ENCODE data around the gene SLC16A9.

Gene SLC16A9

DNA sequence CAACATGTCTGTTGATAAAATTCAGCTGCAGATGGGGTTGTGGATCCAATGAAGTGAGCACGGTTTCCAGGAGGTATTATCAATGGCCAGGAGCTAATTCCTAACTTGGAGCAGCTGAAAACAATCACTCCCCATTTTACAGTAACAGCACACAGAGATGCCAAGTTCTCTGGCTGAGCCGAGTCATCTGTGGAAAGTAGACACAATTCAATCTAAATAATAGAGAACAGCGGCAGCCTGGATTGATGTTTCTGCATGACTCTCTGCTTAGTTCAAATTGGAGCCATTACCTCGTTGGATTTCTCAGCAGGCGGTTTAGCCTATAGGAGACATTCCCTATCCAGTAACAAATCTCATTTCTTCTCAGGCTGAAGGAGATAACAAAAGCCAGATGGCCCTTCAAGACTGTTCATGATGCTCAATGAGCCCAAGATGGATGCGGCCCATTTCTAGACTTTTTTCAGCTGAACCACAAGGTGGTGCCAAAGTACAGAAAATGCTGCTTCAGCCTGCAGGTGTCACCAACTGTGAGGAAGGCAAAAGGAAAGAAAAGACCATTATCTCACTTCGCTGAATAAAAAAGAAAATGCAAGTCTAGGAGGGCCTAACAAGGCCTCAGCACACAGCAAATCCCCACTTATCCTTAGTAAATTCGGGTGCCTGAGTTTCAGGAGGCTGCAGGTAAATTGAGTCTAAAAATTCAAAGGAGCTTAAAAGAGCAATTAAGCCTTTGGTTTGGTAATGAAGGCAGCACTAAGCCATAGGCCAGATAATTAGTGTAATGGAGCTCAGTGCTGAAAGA lies 83.7 kb downstream of the SLC16A9 start:
- DNase-seq: no peak

DNA sequence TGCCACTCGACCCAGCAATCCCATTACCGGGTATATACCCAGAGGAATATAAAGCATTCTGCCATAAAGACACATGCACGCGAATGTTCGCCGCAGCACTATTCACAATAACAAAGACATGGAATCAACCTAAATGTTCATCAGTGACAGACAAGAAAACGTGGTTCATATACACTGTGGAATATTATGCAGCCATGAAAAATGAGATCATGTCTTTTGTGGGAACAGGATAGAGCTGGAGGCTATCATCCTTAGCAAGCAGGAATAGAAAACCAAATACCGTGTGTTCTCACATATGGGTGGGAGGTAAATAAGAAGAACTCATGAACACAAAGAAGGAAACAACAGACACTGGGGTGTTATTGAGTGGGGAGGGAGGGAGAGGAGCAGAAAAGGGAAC lies 84.7 kb downstream of the SLC16A9 start:
- no peak for DNase-seq

DNA sequence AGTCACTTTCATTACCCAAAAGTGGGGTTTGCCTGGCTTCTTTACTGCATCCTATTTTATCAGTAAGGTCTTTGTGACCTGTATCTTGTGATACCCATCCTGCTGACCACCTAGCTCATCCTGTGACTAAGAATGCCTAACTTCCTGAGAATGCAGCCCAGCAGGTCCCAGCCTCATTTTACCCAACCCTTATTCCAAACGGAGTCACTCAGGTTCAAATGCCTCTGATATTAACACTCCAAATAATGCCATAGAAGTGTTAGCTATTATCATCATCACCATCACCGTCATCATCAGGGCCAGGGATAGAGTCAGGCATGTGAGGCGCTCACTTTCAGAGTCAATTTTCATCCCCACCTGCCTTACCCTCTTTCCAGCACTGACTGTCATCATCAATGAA lies 85.5 kb downstream of the SLC16A9 start:
- no peak for DNase-seq

DNA sequence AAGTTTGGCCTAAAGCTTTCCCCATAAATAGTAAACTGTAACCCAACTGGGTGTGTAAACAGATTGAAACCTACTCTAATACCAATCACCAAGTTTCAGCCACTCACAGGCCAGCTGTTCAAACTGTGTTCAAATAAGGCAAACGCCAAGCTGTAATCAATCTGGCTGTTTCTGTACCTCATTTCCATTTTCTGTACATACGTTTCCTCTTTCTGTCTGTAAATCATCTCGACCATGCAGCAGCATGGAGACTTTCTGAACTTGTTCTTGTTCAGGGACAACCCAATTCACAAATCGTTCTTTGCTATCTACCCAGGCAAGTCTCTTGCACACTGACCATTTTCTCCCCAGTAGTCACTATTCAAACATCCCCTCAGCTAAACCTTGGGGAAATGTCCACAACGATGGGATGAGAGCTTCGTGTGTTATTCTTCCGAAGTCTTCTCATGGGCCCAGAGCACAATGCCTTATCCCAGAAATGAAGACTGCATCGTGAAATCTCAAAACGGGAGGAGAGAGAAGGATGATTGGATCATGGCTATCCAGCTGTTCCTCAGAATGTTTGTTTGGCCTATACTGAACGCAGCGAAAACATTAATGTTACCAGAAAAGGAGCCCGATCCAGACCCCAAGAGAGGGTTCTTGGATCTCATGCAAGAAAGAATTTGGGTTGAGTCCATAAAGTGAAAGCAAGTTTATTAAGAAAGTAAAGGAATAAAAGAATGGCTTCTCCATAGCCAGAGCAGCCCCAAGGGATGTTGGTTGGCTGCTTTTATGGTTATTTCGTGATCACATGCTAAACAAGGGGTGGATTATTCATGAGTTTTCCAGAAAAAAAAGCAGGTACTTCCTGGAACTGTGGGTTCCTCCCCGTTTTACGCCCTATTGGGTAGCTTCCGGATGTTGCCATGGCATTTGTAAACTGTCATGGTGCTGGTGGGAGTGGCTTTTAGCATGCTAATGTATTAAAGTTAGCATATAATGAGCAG lies 86.2 kb downstream of the SLC16A9 start:
- DNase-seq: no peak

DNA sequence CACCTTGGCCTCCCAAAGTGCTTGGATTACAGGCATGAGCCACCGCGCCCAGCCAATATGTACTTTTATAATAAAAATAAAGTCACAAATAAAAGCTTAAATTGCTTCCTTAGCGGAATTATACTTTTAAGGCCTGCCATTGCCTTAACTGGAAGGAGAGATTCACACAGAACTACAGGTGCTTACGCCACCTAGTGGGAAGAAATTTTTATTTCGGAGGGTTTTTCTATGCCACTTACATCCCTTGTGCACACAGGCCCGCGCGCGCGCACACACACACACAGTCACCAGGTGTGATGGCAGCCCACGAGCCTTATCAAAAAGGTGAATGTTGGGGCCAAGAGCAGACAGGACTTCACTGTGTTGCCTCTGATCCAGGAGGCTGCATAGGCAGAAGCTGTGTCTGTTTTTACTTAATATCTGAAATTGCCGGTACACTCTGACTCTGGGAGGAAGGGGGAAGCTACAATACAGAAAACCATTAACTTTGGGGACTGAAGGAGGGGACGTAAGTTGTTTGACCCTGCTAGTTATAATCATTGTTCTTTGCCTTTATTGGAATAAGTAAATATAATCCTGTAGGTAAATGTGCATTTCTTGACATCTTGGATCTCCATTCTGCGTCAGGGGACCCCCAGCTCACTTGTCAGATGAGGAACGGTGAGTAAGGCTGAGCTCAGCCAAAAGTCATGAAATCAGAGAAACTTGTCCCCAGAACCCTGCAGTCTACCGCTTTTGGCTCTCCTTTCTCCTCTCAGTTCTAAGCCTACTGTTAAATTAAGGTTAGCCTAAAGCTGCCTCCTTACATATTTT lies 87.1 kb downstream of the SLC16A9 start:
- no peak for DNase-seq

DNA sequence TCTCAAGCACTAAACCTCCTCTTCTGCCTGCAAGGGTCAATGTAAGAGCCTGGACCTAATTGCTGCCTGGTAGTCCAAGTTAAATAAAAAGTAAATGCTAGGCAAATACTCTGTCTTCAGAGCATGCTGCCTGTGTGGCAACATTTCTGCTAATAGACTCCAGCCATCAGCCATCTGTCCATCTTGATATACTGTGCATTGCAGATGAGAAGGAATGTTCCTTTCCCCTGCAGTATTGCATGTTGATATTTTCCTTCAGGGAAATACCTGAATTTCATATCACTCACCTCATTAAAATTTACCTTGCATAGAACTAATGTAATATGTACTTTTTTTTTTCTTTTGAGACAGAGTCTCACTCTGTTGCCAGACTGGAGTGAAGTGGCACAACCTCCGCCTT lies 87.9 kb downstream of the SLC16A9 start:
- no peak for DNase-seq

DNA sequence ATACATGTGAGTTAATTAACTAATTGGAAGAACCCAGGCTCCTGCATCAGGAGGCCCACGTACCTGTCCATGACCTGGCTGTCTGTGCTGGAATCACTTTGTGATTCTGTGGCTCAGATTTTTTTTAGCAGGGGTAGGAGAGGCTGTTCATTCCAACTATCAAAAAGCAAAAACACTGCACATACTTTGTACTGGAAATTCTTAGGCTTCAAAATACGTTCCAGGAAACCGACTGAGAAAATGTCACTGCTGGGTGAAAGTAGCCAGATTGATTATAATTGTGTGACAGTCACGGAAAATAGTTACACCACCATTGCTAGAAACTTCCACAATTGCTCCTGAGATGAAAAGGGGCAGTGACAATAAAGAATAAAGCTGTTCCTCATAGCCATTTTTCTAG lies 91.0 kb downstream of the SLC16A9 start:
- no peak for DNase-seq

DNA sequence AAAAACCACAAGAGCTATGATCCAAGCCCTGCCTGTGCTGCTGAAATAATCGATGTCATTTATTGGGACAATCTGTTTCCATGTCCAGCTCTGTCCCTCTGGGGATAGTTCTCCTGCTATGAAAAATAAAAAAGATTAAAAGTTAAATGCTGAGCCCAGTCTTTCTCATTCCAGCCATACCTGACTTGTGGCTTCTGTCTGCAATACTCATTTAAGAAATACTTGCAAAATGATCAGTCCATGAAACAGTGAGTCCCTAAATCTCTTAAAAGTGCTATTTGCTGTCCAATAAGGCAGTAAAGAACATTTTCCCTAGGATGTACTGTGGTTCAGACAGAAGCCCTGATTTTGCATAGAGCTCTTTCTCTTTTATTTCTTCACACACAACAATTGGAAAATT lies 91.7 kb downstream of the SLC16A9 start:
- no peak for DNase-seq

DNA sequence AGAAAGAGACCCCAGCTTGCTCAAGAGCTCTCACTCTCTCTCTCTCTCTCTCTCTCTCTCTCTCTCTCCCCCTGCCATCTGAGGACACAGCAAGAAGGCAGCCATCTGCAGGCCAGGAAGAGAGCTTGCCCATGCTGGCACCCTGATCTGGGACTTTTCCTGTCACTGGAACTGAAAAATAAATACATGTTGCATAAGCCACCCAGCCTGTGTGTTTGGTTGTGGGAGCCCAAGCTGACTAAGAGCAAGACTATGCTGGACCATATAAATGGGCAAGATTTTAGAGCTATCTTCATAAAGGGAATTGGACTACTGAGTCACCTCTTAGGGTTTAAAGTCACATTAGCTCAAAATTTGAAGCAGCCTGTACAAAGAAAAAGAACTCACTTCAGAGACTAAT lies 98.6 kb downstream of the SLC16A9 start:
- no peak for DNase-seq

DNA sequence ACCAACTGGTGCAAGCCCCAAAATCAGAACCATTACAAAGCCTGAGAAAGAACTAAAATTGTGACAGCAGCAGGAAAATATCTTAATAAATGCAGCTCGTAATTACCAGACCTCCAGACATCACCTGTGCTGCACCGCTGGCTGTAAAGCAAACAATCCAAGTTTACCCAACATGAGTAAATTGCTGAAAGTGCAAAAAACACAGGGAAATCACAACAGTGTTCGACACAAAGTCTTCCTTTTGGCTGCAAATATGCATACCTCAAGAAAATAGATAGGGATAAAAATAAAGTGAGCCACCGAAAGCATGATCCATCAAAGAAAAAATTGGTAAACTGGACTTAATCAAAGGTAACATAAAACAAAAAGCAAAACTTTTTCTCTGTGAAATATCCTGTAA lies 101.7 kb downstream of the SLC16A9 start:
- no peak for DNase-seq

DNA sequence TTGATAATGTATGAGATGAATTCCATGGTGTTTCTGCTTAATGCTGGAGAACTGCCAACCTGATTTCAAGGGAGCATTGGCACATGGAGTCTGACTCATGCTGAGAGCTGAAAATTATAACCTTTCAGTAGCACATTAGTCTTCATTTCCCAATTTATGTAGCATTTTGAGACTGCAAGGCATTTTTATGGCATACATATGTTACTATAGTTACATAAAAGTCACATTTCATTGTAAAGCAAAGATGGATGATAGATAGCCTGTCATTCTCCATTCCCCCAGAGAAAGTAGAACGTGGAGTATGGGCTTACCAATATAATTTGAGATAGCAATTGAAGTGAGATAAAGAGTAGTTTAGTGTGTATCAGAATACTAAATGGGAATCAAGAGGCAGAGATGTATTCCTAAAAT lies 103.1 kb downstream of the SLC16A9 start:
- DNase-seq: no peak

DNA sequence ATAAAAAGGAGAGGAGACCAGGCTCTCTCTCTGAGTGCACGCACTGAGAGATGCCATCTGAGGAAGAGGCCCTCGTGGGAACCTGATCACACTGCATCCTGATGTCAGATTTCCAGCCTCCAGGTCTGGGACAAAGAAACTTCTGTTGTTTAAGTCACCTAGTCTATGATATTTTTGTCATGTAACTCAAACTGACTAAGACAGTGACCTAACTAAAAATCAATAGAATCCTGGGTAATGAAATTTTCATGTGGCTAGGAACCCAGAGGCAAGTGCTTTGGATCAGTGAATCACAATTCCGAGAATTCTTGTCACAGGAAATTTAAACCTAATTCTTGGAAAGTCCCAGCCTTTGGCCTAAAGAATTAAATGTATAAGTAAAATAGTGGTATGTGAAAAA lies 107.7 kb downstream of the SLC16A9 start:
- DNase-seq: no peak
